HEK293 (cell line): Measurements from ENCODE around the gene BRSK1.
A peak's percentile ranks its signal among the peaks of the same experiment; 100 is the strongest.

Experiments
- CTCF ChIA-PET: fragments of 350-600 bp; formaldehyde crosslinking; extraction: SDS; loops from one replicate; lab custom pipeline; 2021; ENCODE audit warnings: antibody characterized with exemption; lab: Yijun Ruan, JAX
- POLR2A ChIA-PET: fragments of 300-600 bp; formaldehyde crosslinking; extraction: SDS; loops from one replicate; lab custom pipeline; 2020; ENCODE audit warnings: antibody characterized with exemption, inconsistent platforms; lab: Yijun Ruan, JAX
- H3K27ac ChIP-seq: fragments of 200-500 bp; sonication (Bioruptor generic); 2 replicates; pipeline ENCODE4 v1.5.1; 2014; ENCODE audit warnings: low read depth, low read length, control low read depth, inconsistent platforms; ENCODE audit errors: extremely low read depth
- H3K36me3 ChIP-seq, 2 experiments: fragments of 200-500 bp in 1 of 2; sonication (Bioruptor generic) in 1 of 2; 1 replicate in 1 of 2; 2 replicates in 1 of 2; pipeline ENCODE4 v1.5.1; 2014 to 2017; ENCODE audit warnings: inconsistent platforms in 2 of 2, low read length in 2 of 2; ENCODE audit not compliant: control insufficient read depth in 2 of 2, insufficient read depth in 1 of 2
- H3K4me1 ChIP-seq: fragments of 200-500 bp; sonication (Bioruptor generic); 2 replicates; pipeline ENCODE4 v1.5.1; 2014; ENCODE audit warnings: mild to moderate bottlenecking, low read length, inconsistent platforms; ENCODE audit not compliant: control insufficient read depth, insufficient read depth
- H3K4me3 ChIP-seq: 2 replicates; pipeline ENCODE4 v1.5.1; 2011; ENCODE audit warnings: low read depth, mild to moderate bottlenecking, control low read depth, low read length, moderate library complexity
- H3K9me3 ChIP-seq: fragments of 200-500 bp; sonication (Bioruptor generic); 2 replicates; pipeline ENCODE4 v1.5.1; 2014; ENCODE audit warnings: low read depth, low read length, inconsistent platforms; ENCODE audit not compliant: control insufficient read depth, insufficient read depth
- EGR2 ChIP-seq: fragments of 450-650 bp; formaldehyde crosslinking; IDR thresholded peaks from 2 replicates; pipeline ENCODE4 v1.5.1; 2016; ENCODE audit warnings: low read depth, missing biosample characterization, missing genetic modification characterization
- PRDM10 ChIP-seq: fragments of 450-650 bp; formaldehyde crosslinking; IDR thresholded peaks from 2 replicates; pipeline ENCODE4 v1.5.1; 2016; ENCODE audit warnings: missing biosample characterization, missing genetic modification characterization
- SALL2 ChIP-seq: fragments of 450-650 bp; formaldehyde crosslinking; IDR thresholded peaks from 2 replicates; pipeline ENCODE4 v1.5.0; 2017; ENCODE audit warnings: missing biosample characterization, mild to moderate bottlenecking, missing genetic modification characterization, borderline replicate concordance
- SCRT2 ChIP-seq: fragments of 450-650 bp; formaldehyde crosslinking; IDR thresholded peaks from 2 replicates; pipeline ENCODE4 v1.5.1; 2016; ENCODE audit warnings: missing biosample characterization, missing genetic modification characterization
- ZFHX2 ChIP-seq: fragments of 450-650 bp; formaldehyde crosslinking; conservative IDR thresholded peaks from 2 replicates; pipeline ENCODE4 v1.5.1; 2016; ENCODE audit warnings: missing biosample characterization, missing genetic modification characterization
- ZNF148 ChIP-seq: fragments of 450-650 bp; formaldehyde crosslinking; IDR thresholded peaks from 2 replicates; pipeline ENCODE4 v1.5.0; 2017; ENCODE audit warnings: missing biosample characterization, missing genetic modification characterization, borderline replicate concordance
- ZNF157 ChIP-seq: fragments of 450-650 bp; formaldehyde crosslinking; IDR thresholded peaks from 2 replicates; pipeline ENCODE4 v1.5.1; 2016; ENCODE audit warnings: missing biosample characterization, missing genetic modification characterization
- ZNF2 ChIP-seq: fragments of 450-650 bp; formaldehyde crosslinking; IDR thresholded peaks from 2 replicates; pipeline ENCODE4 v1.5.1; 2016; ENCODE audit warnings: missing biosample characterization, missing genetic modification characterization
- ZNF274 ChIP-seq, 2 experiments: fragments of 200-500 bp in 1 of 2; fragments of 450-650 bp in 1 of 2; sonication (Bioruptor generic) in 1 of 2; formaldehyde crosslinking in 1 of 2; IDR thresholded peaks; 2 replicates each; pipeline versions ENCODE4 v1.5.1 to v1.6.1; 2014 to 2016; ENCODE audit warnings: borderline replicate concordance in 1 of 2, inconsistent platforms in 1 of 2, low read length in 1 of 2, missing biosample characterization in 1 of 2, missing genetic modification characterization in 1 of 2
- ZNF529 ChIP-seq: fragments of 450-650 bp; formaldehyde crosslinking; IDR thresholded peaks from 2 replicates; pipeline ENCODE4 v1.5.1; 2017; ENCODE audit warnings: missing genetic modification characterization, missing biosample characterization; ENCODE audit not compliant: insufficient replicate concordance
- TF ChIP-seq, protein P1 (sequence below): fragments of 450-650 bp; formaldehyde crosslinking; IDR thresholded peaks from 2 replicates; pipeline ENCODE4 v1.5.1; 2016; ENCODE audit warnings: missing biosample characterization, missing genetic modification characterization

BRSK1 gene

GRCh38 chr19:55250262-55251036 lies 33.3 kb upstream of the BRSK1 start:
- CTCF ChIA-PET: no interaction called here
- TF ChIP-seq ZNF274 (IDR thresholded peaks at IDR 0.05; ENCODE audit: low read length): no peak
- TF ChIP-seq ZNF274 (tag by site-specific recombination; IDR thresholded peaks at IDR 0.05; ENCODE audit: borderline replicate concordance): no peak
- no peak for TF ChIP-seq SALL2 (tag by site-specific recombination)
- TF ChIP-seq ZNF148 (tag by site-specific recombination): no peak
- TF ChIP-seq, protein P1, sequence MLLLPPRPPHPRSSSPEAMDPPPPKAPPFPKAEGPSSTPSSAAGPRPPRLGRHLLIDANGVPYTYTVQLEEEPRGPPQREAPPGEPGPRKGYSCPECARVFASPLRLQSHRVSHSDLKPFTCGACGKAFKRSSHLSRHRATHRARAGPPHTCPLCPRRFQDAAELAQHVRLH (tag by site-specific recombination): no peak
- TF ChIP-seq ZNF529 (tag by site-specific recombination): no peak
- TF ChIP-seq ZNF157 (tag by site-specific recombination): no peak
- no peak for TF ChIP-seq ZNF2 (tag by site-specific recombination)
- Histone ChIP-seq H3K36me3 (peaks cover 9 to 60% of the 10 kb centered on the region in 2 experiments; a peak in 2 of 3 replicates), H3K9me3 (no peaks in the 10 kb centered on the region), H3K4me1 (peaks cover 4% of the 10 kb centered on the region; the same call in 1 of the 2 replicates), H3K4me3 (no peak overlapping the region), H3K27ac (no peak overlapping the region)
- POLR2A ChIA-PET: interaction anchor here (2.2 kb wide), 1 partner anchor 9 kb away, joined by 7 read pairs; the partner anchor contains the start of gene PPP6R1

DNA sequence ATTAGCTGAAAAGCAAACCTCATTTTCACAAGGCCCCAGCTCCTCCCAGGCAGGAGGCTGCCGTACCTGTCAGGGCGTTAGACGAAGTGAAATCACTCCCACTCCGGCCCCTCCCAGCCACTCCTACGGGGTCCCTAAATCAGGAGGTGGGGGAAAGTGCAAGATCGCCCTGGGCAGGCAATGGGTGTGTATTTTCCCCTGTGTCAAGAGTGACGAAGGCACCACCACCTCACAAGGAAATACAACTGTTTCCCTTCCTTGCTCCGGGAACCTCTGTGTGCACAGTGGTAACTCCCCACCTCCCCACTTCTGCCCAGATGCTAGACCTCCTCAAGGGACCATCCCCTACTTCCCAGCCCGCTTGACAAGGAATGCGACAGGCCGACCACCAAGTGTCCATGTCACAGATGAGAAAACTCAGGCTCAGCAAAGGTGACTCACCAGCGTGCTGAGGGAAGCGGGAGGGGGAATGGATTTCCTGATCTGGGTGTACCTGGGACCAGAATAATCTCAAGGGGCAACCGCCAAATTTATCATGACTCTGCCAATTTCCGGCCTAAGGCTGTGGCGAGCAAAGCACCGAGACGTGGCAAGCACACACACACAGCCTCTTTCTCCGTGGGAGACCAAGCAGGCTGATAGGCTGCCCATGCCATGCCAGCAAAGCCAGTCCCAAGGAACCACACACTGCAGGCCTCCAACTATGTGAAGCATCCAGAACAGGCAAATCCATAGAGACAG lies 32.3 kb upstream of the BRSK1 start:
- no peak overlapping the region for H3K27ac ChIP-seq
- CTCF ChIA-PET: interaction anchor here (0.5 to 0.6 kb wide), 5 partner anchors 8 to 394 kb away, joined by 3 to 6 read pairs (median 5); no protein-coding TSS in a partner anchor
- TF ChIP-seq ZFHX2 (tag by site-specific recombination) (peak; percentile 13; the same call in 1 of the 2 replicates), PRDM10 (tag by site-specific recombination) (no peak), SCRT2 (tag by site-specific recombination) (peak; percentile 75), EGR2 (tag by site-specific recombination) (0 out of 2 replicates have a peak, but pooled peaks have one; percentile 33)
- H3K36me3 ChIP-seq: peaks cover under 1 to 55% of the 10 kb centered on the region in 2 experiments; a peak in 2 of 3 replicates
- H3K4me1 ChIP-seq: peaks cover 14% of the 10 kb centered on the region
- H3K9me3 ChIP-seq: no peaks in the 10 kb centered on the region
- POLR2A ChIA-PET: interaction anchor here (2.2 kb wide), 1 partner anchor 8 kb away, joined by 7 read pairs; the partner anchor contains the start of gene PPP6R1
- no peak overlapping the region for H3K4me3 ChIP-seq
